Endothelial cell of hepatic sinusoid (primary cell): Measurements from ENCODE around the gene INKA2.

ENCODE experiments used
- in situ Hi-C: cut with HindIII; loops from 2 replicates; pipeline ENCODE4 v1.10.0; 2017; ENCODE audit warnings: low sequenced_read_pairs

The INKA2 gene

GRCh38 chr1:111739194-111739924 lies at the start of gene INKA2:
Gene INKA2 (minus strand): TSS chr1:111739395. CDS start chr1:111739242, 153 bp downstream.
- in situ Hi-C loops = no loop called here

DNA sequence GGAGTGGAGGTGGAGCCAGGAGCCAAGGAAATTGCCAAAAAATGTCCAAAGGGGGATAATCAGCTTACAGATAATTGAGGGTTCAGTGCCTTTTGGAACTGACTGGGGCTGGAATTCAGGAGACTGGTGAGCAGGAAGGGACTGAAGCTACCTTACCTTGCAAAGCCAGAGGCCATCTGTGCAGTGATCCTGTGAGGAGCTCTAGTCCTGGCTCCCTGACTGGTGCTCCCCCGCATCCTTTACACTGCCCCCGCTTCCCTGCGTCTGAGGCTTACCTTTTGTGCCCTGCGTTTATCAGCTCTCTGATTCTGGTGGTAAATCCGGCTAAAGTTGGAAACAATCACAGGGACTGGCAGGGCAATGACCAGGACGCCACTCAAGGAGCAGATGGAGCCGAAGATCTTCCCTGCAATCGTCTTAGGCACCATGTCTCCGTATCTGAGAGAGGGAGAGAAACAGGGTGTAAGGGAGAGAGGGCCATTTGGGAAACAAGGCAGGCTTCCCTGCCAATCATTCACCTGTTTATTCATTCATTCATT lies 47.5 kb upstream of the INKA2 start:
- in situ Hi-C loops = no loop called here

DNA sequence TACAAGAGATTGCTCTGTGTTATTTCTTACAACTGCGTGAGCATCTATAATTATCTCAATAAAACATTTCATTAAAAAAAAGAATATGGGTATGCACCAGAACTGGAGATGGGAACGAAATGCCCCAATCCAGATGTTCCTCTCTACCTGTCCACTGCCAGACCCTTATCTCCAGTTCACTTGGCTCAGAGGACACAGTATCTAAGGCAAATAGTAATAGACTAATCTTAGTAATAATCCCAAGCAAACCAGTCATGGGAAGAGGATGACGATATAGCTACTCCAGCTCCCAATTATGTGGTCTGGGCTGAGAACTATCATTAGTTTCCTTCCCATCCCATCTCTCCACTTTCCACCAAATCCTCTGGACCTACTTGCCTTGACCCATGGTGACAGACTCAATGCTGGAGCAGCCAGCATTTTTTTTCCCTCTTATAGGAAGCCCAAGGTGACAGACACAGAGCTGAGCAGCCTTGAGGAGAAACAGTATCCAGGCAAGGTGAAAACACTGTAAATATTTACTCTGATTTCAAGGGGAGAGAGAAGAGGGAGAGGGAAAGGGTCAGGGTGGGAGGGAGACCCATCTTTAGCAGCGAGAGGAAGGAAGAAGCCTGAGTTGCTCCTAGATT lies 45.2 kb upstream of the INKA2 start:
- in situ Hi-C loops = no loop called here

DNA sequence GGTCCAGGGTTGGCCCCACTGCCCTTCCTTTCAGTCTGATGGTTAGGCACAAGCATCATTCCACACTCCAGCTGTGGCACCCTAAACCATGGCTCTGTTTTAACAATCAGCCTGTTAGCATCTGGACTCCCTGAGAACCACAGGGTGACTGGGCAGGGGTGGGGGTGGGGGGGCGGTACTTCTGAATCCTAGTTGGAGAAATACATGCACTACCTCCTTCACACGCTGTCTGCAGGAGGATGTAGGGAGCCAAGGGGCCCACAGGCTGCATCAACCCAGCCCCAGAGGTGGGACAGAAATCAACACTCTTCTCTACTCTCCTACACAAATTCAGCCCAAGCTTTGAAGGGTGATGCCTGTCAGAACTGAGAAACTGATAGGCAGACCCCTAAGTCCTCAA lies 40.4 kb upstream of the INKA2 start:
- in situ Hi-C loops = no loop called here

DNA sequence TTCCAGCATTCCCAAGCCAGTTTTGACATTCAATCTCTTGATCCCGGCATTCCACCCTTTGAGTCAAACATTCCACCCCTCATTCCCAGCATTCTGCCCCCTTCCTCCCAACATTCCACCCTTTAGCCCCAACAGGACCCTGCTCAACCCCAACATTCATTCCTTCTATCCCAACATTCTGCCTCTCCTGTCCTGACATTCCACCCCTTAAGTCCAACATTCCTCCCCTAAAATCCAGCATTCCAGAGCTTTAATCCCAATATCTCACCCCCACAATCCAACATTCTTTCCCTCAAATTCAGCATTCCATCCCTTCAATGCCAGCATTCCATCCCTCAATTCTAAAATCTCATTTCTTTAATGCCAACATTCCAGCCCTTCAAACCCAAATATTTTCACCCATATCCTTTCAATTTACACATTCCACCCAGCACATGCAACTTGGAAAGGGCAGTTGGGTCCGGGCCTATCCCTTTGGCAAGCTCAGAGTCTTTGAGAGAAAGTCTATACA lies 39.4 kb upstream of the INKA2 start:
- in situ Hi-C loops = no loop called here

DNA sequence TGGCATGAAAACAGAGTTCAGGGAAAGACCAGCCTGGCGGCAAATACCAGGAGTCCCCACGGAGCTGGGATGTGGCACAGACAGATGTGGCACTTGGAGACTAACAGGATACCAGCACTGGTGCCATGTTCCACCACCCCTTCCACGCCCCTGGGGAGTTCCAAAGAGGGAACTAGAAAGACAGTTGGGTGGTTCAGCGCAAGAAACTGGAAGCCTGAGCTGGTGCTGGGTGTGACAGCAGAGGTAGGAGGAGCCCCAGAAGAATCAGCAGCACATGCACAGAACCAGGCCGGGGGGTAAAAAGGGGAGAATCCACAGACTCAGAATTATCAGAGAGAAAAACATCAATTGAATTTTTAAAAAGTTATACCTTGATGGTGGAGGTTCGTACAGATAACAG lies 38.9 kb upstream of the INKA2 start:
- in situ Hi-C loops = no loop called here

GRCh38 chr1:111777301-111777700 lies 38.1 kb upstream of the INKA2 start:
- in situ Hi-C loops = no loop called here

DNA sequence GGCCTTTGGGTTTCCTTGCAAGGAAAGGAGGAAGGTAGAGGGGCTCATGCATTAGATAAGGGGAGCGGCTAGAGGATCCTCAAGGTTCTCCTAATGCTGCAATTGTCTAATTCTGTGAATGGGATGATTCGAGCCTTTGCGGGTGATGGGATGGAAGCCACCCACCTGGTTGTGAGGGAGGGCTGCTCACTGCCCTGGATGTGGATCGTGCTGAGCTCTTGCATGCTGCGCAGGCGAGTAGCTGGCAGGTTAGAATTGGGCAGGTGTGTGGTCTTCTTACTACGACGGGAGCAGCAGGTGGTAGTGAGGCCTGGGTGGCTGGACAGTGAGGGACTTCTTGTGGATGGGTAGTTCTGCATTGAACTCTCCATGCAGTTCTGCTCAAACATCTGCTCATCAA lies 37.7 kb upstream of the INKA2 start:
- in situ Hi-C loops = no loop called here

DNA sequence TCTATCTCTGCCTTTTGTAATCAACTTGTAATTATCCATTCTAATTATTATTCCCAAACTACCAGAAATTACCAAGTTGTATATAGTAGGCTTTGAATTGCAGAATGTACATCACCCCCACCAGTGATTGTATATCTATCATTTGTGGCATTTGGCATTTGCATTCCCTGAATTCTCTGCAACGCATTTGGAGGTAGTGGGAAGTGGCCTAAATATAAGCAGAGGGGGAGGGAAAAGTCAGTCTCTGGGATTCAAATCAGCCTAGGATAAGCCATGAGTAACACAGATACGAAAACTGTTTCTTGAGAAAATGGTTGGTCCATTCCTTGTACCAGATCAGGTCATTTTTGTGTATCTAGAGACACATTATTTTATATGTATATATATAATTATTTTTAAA lies 37.2 kb upstream of the INKA2 start:
- in situ Hi-C loops = no loop called here

- in situ Hi-C loops = no loop called here
Observed at GRCh38 chr1:111775966-111776365, 36.8 kb upstream of the INKA2 start.

DNA sequence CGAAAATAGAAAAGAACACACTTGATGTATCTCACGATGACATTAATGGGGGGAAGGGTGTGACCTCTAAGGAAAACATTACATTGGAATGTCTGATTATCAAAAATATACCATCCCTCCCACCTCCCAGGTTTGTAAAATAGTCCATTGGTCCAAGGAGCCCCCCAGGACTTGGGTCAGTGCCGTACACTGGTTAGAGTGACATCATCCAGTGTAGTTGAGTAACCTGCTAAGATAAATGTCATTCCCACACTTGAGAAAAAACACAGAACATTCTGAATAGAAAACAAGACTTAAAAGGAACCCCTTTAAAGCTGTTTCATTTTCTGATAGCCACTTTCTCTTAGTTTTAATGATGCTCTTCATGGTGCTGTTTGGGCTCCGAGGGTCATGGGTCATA lies 31.7 kb upstream of the INKA2 start:
- in situ Hi-C loops = no loop called here

DNA sequence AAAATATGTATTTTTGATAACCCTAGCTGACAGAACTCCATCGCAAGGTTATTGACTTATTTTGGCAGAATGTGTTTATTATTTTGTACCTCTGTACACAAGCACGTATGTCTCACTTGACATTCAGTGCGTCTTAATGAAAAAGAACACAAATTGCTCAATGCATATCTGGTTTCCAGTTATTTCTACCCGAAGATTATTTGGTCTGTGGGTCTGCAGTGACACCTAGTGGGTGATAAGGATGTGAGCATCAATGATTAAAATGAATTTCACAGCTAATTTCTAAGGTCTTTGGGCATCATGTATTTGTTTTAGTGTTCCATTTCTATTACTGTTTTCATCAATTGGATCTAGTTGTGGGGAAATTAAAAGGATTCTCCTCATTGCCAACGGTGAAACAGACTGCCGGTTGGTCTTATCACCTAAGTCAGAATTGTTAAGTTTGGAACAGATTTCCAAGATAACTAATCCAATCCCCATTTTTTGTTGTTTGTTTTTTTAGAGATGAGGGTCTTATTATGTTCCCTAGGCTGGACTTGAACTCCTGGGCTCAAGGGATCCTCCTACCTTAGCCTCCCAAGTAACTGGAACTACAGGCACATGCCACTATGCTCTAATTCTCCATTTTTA lies 30.4 kb upstream of the INKA2 start:
- in situ Hi-C loops = no loop called here

GRCh38 chr1:111768625-111769024 lies 29.4 kb upstream of the INKA2 start:
- in situ Hi-C loops = no loop called here

DNA sequence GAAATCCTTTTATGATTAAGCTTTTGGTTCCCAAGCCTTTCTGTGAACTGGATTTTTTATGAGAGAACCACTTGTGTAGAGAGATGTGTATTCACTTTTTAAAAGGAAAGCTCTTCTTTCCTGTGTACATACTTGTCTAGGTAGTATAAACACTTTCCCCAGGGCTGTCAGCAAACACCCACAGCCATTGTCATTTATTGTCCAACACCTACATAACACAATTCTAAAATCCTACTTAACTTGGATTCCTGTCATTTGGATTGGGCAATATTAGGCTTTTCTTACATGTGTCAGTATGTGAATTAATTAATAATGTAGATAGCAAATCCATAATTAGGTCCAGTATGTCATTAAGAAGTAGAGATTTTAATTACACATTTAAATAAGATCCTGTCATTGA lies 28.8 kb upstream of the INKA2 start:
- in situ Hi-C loops = no loop called here

GRCh38 chr1:111762332-111762731 lies 23.1 kb upstream of the INKA2 start:
- in situ Hi-C loops = no loop called here

DNA sequence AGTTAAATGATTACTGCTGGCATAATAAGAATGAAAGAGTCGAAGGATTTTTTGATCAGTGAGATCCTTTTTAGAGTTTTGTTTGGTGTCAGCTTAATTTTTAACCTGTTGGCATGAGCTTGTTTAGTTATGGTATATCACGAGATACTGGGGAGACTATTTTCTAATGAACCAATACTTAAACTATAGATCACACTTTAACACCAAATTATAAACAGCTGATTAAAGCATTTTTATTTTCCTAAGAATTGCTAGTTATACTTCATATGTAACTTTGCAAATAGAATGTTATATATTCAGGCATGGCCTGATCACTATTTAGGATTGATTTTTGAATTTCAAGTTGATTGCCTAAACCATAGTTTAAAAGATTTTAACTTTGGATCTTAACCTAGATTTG lies 22.5 kb upstream of the INKA2 start:
- in situ Hi-C loops = no loop called here

GRCh38 chr1:111758373-111758772 lies 19.2 kb upstream of the INKA2 start:
- in situ Hi-C loops = no loop called here

- in situ Hi-C loops = no loop called here
Observed at GRCh38 chr1:111756124-111756513, 16.9 kb upstream of the INKA2 start.

- in situ Hi-C loops = no loop called here
Observed at GRCh38 chr1:111755331-111756123, 16.3 kb upstream of the INKA2 start, which contains the start of gene DDX20. Gene DDX20 (plus strand): TSS chr1:111755901. CDS start chr1:111755925, 24 bp downstream.

- in situ Hi-C loops = no loop called here
Observed at GRCh38 chr1:111754984-111755330, 15.8 kb upstream of the INKA2 start.
